CD8-positive, alpha-beta memory T cell (primary cell): ENCODE results near the gene ATXN10. TPM values are rescaled to one million over a fixed set of nuclear protein-coding genes. Genes with fewer than 3 reads are reported as not detected.

ENCODE experiments used
- CTCF ChIA-PET: fragments of 350-600 bp; sonication (Branson Sonifier 250); formaldehyde crosslinking; loops from one replicate; lab custom pipeline; 2021; ENCODE audit warnings: antibody characterized with exemption; lab: Charles Lee
- POLR2A ChIA-PET: fragments of 350-600 bp; sonication (Branson Sonifier 250); formaldehyde crosslinking; loops from one replicate; lab custom pipeline; 2021; ENCODE audit warnings: antibody characterized with exemption; lab: Charles Lee
- DNase-seq, 5 donors: peaks; one replicate each; pipeline versions ENCODE4 v3.0.0 to v3.0.0-alpha.2; 2020 to 2022; ENCODE audit warnings: mixed read lengths in 1 of 5
- H3K27ac ChIP-seq: one replicate; pipeline ENCODE4 v1.7.0; 2013; ENCODE audit warnings: low read depth, mild to moderate bottlenecking, low read length, moderate library complexity
- H3K27me3 ChIP-seq: 2 replicates; pipeline ENCODE4 v1.7.0; 2013; ENCODE audit warnings: low read length, mild to moderate bottlenecking; ENCODE audit not compliant: insufficient read depth, poor library complexity, severe bottlenecking
- H3K36me3 ChIP-seq: 2 replicates; pipeline ENCODE4 v1.7.0; 2013; ENCODE audit warnings: mild to moderate bottlenecking, low read length, moderate library complexity; ENCODE audit not compliant: insufficient read depth
- H3K4me1 ChIP-seq: 2 replicates; pipeline ENCODE4 v1.7.0; 2013; ENCODE audit warnings: mild to moderate bottlenecking, low read length, moderate library complexity; ENCODE audit not compliant: insufficient read depth
- H3K4me3 ChIP-seq: 2 replicates; pipeline ENCODE4 v1.7.0; 2013; ENCODE audit warnings: mild to moderate bottlenecking, low read length
- H3K9me3 ChIP-seq: 2 replicates; pipeline ENCODE4 v1.7.0; 2013; ENCODE audit warnings: mild to moderate bottlenecking, low read length
- H3K27ac Mint-ChIP-seq, 8 donors: one replicate each; pipeline ENCODE4 v1.8.0; 2020 to 2021; ENCODE audit warnings: mixed read lengths in 8 of 8, mild to moderate bottlenecking in 6 of 8, inconsistent platforms in 3 of 8, moderate library complexity in 3 of 8
- H3K27me3 Mint-ChIP-seq, 2 donors: one replicate each; pipeline ENCODE4 v1.8.0; 2020 to 2021; ENCODE audit warnings: mixed read lengths in 2 of 2, mild to moderate bottlenecking in 1 of 2, moderate library complexity in 1 of 2
- H3K36me3 Mint-ChIP-seq, 3 donors: one replicate each; pipeline ENCODE4 v1.8.0; 2020 to 2021; ENCODE audit warnings: mixed read lengths in 3 of 3, inconsistent platforms in 1 of 3, mild to moderate bottlenecking in 1 of 3
- H3K4me1 Mint-ChIP-seq, 3 donors: one replicate each; pipeline ENCODE4 v1.8.0; 2020 to 2021; ENCODE audit warnings: mixed read lengths in 3 of 3, inconsistent platforms in 1 of 3, mild to moderate bottlenecking in 1 of 3
- H3K4me3 Mint-ChIP-seq, 7 donors: one replicate each; pipeline ENCODE4 v1.8.0; 2020 to 2021; ENCODE audit warnings: mixed read lengths in 7 of 7, mild to moderate bottlenecking in 6 of 7, moderate library complexity in 4 of 7, inconsistent platforms in 2 of 7
- H3K9me3 Mint-ChIP-seq, 5 donors: one replicate each; pipeline ENCODE4 v1.8.0; 2020 to 2022; ENCODE audit warnings: mixed read lengths in 5 of 5, mild to moderate bottlenecking in 3 of 5, moderate library complexity in 2 of 5, inconsistent platforms in 1 of 5
- polyA plus RNA-seq: library from polyadenylated mRNA; unstranded; fragments of 300-500 nt; fragmentation: Illumina TruSeq; gene quantifications from one replicate; pipeline ENCODE4 v1.2.3, GENCODE V29; 2021
- total RNA-seq, 2 experiments: library from RNA; stranded (reverse); gene quantifications; one replicate each; pipeline ENCODE4 v1.2.3, GENCODE V29; 2021

ATXN10 gene
- total and polyA plus RNA-seq, 3 experiments from 2014 or later: 95.7 to 123 (median 122) TPM

GRCh38 chr22:45885941-45886395, 214.3 kb downstream of the ATXN10 start:
- ChIA-PET CTCF (no interaction called here), POLR2A (no interaction called here)
- no peak overlapping the region for H3K4me3 Mint-ChIP-seq
- peak in 1 of 5 donors; percentile 28 for DNase-seq
- H3K4me1 Mint-ChIP-seq: no peaks in the 10 kb centered on the region
- H3K27me3 Mint-ChIP-seq: peaks cover 23 to 29% of the 10 kb centered on the region in 2 donors
- Histone ChIP-seq H3K27me3 (peaks cover 6% of the 10 kb centered on the region), H3K9me3 (no peaks in the 10 kb centered on the region), H3K36me3 (no peaks in the 10 kb centered on the region), H3K4me1 (no peaks in the 10 kb centered on the region), H3K4me3 (no peak overlapping the region), H3K27ac (no peak overlapping the region)
- peaks cover 0 to 3% (median 0%) of the 10 kb centered on the region in 5 donors for H3K9me3 Mint-ChIP-seq
- H3K27ac Mint-ChIP-seq: no peak overlapping the region
- H3K36me3 Mint-ChIP-seq: no peaks in the 10 kb centered on the region

- POLR2A ChIA-PET: no interaction called here
- no peaks in the 10 kb centered on the region for H3K9me3 ChIP-seq
- peaks cover 17 to 26% of the 10 kb centered on the region in 2 donors for H3K27me3 Mint-ChIP-seq
- H3K4me3 Mint-ChIP-seq: no peak overlapping the region
- no peaks in the 10 kb centered on the region for H3K4me1 ChIP-seq
- no peak overlapping the region for H3K27ac Mint-ChIP-seq
- peaks cover 0 to 3% (median 0%) of the 10 kb centered on the region in 5 donors for H3K9me3 Mint-ChIP-seq
- H3K36me3 Mint-ChIP-seq: no peaks in the 10 kb centered on the region
- H3K27me3 ChIP-seq: peaks cover under 1% of the 10 kb centered on the region
- H3K4me3 ChIP-seq: no peak overlapping the region
- no peaks in the 10 kb centered on the region for H3K4me1 Mint-ChIP-seq
- no peaks in the 10 kb centered on the region for H3K36me3 ChIP-seq
- no peak overlapping the region for H3K27ac ChIP-seq
- CTCF ChIA-PET: no interaction called here
- no peak for DNase-seq
Observed at GRCh38 chr22:45886540-45886939, 214.9 kb downstream of the ATXN10 start.

GRCh38 chr22:45887202-45888131, 215.8 kb downstream of the ATXN10 start:
- Mint-ChIP-seq H3K4me3 (no peak overlapping the region), H3K4me1 (no peaks in the 10 kb centered on the region), H3K27me3 (peaks cover 12 to 18% of the 10 kb centered on the region in 2 donors), H3K36me3 (no peaks in the 10 kb centered on the region), H3K9me3 (peaks cover 0 to 3% (median 0%) of the 10 kb centered on the region in 5 donors), H3K27ac (no peak overlapping the region)
- no peaks in the 10 kb centered on the region for H3K4me1 ChIP-seq
- ChIA-PET CTCF (no interaction called here), POLR2A (no interaction called here)
- DNase-seq: peak in 1 of 5 donors; percentile 26
- no peaks in the 10 kb centered on the region for H3K9me3 ChIP-seq
- no peaks in the 10 kb centered on the region for H3K36me3 ChIP-seq
- H3K27ac ChIP-seq: no peak overlapping the region
- H3K4me3 ChIP-seq: no peak overlapping the region
- H3K27me3 ChIP-seq: no peaks in the 10 kb centered on the region

- no peak overlapping the region for H3K27ac Mint-ChIP-seq
Observed at GRCh38 chr22:45888221-45889092, 216.8 kb downstream of the ATXN10 start.

GRCh38 chr22:45889093-45889538, 217.5 kb downstream of the ATXN10 start:
- H3K4me3 Mint-ChIP-seq: no peak overlapping the region
- H3K27me3 ChIP-seq: no peaks in the 10 kb centered on the region
- no peaks in the 10 kb centered on the region for H3K9me3 Mint-ChIP-seq
- POLR2A ChIA-PET: no interaction called here
- CTCF ChIA-PET: no interaction called here
- peaks cover 6 to 13% of the 10 kb centered on the region in 2 donors for H3K27me3 Mint-ChIP-seq
- no peak overlapping the region for H3K4me3 ChIP-seq
- H3K9me3 ChIP-seq: no peaks in the 10 kb centered on the region
- H3K27ac ChIP-seq: no peak overlapping the region
- no peaks in the 10 kb centered on the region for H3K36me3 Mint-ChIP-seq
- DNase-seq: peak in 1 of 5 donors; percentile 46
- no peaks in the 10 kb centered on the region for H3K4me1 ChIP-seq
- H3K4me1 Mint-ChIP-seq: no peaks in the 10 kb centered on the region
- H3K27ac Mint-ChIP-seq: no peak overlapping the region
- no peaks in the 10 kb centered on the region for H3K36me3 ChIP-seq

More at GRCh38 chr22:45888221-45889092, 216.8 kb downstream of the ATXN10 start:
- Histone ChIP-seq H3K27me3 (no peaks in the 10 kb centered on the region), H3K4me3 (no peak overlapping the region), H3K4me1 (no peaks in the 10 kb centered on the region), H3K27ac (no peak overlapping the region), H3K36me3 (no peaks in the 10 kb centered on the region), H3K9me3 (no peaks in the 10 kb centered on the region)
- CTCF ChIA-PET: no interaction called here
- DNase-seq: peak in 1 of 5 donors; percentile 33
- peaks cover 0 to 2% (median 0%) of the 10 kb centered on the region in 5 donors for H3K9me3 Mint-ChIP-seq
- peaks cover 8 to 14% of the 10 kb centered on the region in 2 donors for H3K27me3 Mint-ChIP-seq
- POLR2A ChIA-PET: no interaction called here
- H3K36me3 Mint-ChIP-seq: no peaks in the 10 kb centered on the region
- H3K4me1 Mint-ChIP-seq: no peaks in the 10 kb centered on the region
- H3K4me3 Mint-ChIP-seq: no peak overlapping the region

- Histone ChIP-seq H3K27me3 (no peaks in the 10 kb centered on the region), H3K36me3 (no peaks in the 10 kb centered on the region), H3K9me3 (no peaks in the 10 kb centered on the region), H3K4me1 (no peaks in the 10 kb centered on the region), H3K27ac (no peak overlapping the region), H3K4me3 (no peak overlapping the region)
- Mint-ChIP-seq H3K9me3 (no peaks in the 10 kb centered on the region), H3K36me3 (no peaks in the 10 kb centered on the region), H3K27me3 (peaks cover 6 to 16% of the 10 kb centered on the region in 2 donors), H3K4me1 (no peaks in the 10 kb centered on the region), H3K27ac (no peak overlapping the region), H3K4me3 (no peak overlapping the region)
- DNase-seq: peak in 1 of 5 donors; percentile 27
- ChIA-PET POLR2A (no interaction called here), CTCF (no interaction called here)
Observed at GRCh38 chr22:45889539-45890350, 218.1 kb downstream of the ATXN10 start.

GRCh38 chr22:45890351-45890635, 218.7 kb downstream of the ATXN10 start:
- H3K4me3 Mint-ChIP-seq: no peak overlapping the region
- CTCF ChIA-PET: no interaction called here
- no peaks in the 10 kb centered on the region for H3K36me3 Mint-ChIP-seq

More at GRCh38 chr22:45890351-45890635, 218.7 kb downstream of the ATXN10 start:
- POLR2A ChIA-PET: no interaction called here
- Histone ChIP-seq H3K9me3 (no peaks in the 10 kb centered on the region), H3K27ac (no peak overlapping the region), H3K4me3 (no peak overlapping the region), H3K27me3 (no peaks in the 10 kb centered on the region), H3K4me1 (no peaks in the 10 kb centered on the region), H3K36me3 (no peaks in the 10 kb centered on the region)
- H3K27ac Mint-ChIP-seq: no peak overlapping the region
- no peaks in the 10 kb centered on the region for H3K4me1 Mint-ChIP-seq
- no peak for DNase-seq
- no peaks in the 10 kb centered on the region for H3K9me3 Mint-ChIP-seq
- H3K27me3 Mint-ChIP-seq: peaks cover 6 to 19% of the 10 kb centered on the region in 2 donors
